NCI-H446 treated with DMSO at 0.1 percent for 48 hours (cell line): ENCODE measurements around the gene OPRL1.

Source experiments
- DNase-seq: peaks from one replicate; lab custom pipeline; 2025; lab: John Stamatoyannopoulos, UW

OPRL1 gene

GRCh38 chr20:64104667-64105451, 25.0 kb downstream of the OPRL1 start:
- DNase-seq = no peak

GRCh38 chr20:64105846-64106434, 26.1 kb downstream of the OPRL1 start:
- DNase-seq = no peak

GRCh38 chr20:64106435-64106961, 26.6 kb downstream of the OPRL1 start:
- DNase-seq = no peak

GRCh38 chr20:64106981-64107735, 27.3 kb downstream of the OPRL1 start, which contains the start of gene NPBWR2:
NPBWR2 (minus strand) TSS chr20:64107565; CDS start chr20:64106831, 734 bp downstream.
- DNase-seq = no peak

- DNase-seq = no peak
Measured at GRCh38 chr20:64107736-64108457, 28.0 kb downstream of the OPRL1 start.

GRCh38 chr20:64108731-64109681, 29.1 kb downstream of the OPRL1 start:
- no peak for DNase-seq

GRCh38 chr20:64109831-64110391, 30.0 kb downstream of the OPRL1 start:
- no peak for DNase-seq

GRCh38 chr20:64110411-64111068, 30.7 kb downstream of the OPRL1 start:
- no peak for DNase-seq

- no peak for DNase-seq
Measured at GRCh38 chr20:64111841-64112641, 32.2 kb downstream of the OPRL1 start.

GRCh38 chr20:64112691-64113443, 33.0 kb downstream of the OPRL1 start:
- DNase-seq = no peak

- no peak for DNase-seq
Measured at GRCh38 chr20:64113444-64113775, 33.5 kb downstream of the OPRL1 start.

- DNase-seq = no peak
Measured at GRCh38 chr20:64113796-64114355, 34.0 kb downstream of the OPRL1 start.

GRCh38 chr20:64114356-64114971, 34.6 kb downstream of the OPRL1 start:
- DNase-seq = no peak

GRCh38 chr20:64115171-64115911, 35.5 kb downstream of the OPRL1 start:
- no peak for DNase-seq

GRCh38 chr20:64116016-64116415, 36.1 kb downstream of the OPRL1 start:
- DNase-seq = no peak

- no peak for DNase-seq
Measured at GRCh38 chr20:64116541-64117431, 36.9 kb downstream of the OPRL1 start.
